Loucy (cell line): ENCODE measurements around the gene RAET1E.

ENCODE experiments used
- H2AFZ ChIP-seq: fragments of 200-600 bp; sonication (generic); 2 replicates; pipeline ENCODE4 v1.6.0; 2016; ENCODE audit warnings: antibody characterized with exemption, mild to moderate bottlenecking, low read length, moderate library complexity
- H3F3A ChIP-seq: fragments of 200-600 bp; 2 replicates; pipeline ENCODE4 v1.6.0; 2016; ENCODE audit warnings: antibody characterized with exemption, low read depth, mild to moderate bottlenecking
- H3K27me3 ChIP-seq: fragments of 200-600 bp; sonication (generic); 2 replicates; pipeline ENCODE4 v1.6.1; 2014; ENCODE audit warnings: low read length, mild to moderate bottlenecking; ENCODE audit not compliant: insufficient read depth, poor library complexity, severe bottlenecking
- H3K36me3 ChIP-seq: fragments of 200-600 bp; sonication (generic); 2 replicates; pipeline ENCODE4 v1.6.1; 2016; ENCODE audit warnings: low read length; ENCODE audit not compliant: insufficient read depth
- H3K4me1 ChIP-seq: fragments of 200-600 bp; sonication (generic); 2 replicates; pipeline ENCODE4 v1.5.1; 2014; ENCODE audit warnings: low read length, mild to moderate bottlenecking; ENCODE audit not compliant: insufficient read depth, poor library complexity, severe bottlenecking
- H3K4me2 ChIP-seq: fragments of 200-600 bp; sonication (generic); 2 replicates; pipeline ENCODE4 v1.6.0; 2014; ENCODE audit warnings: antibody characterized with exemption, low read length, low read depth, mild to moderate bottlenecking; ENCODE audit not compliant: poor library complexity, severe bottlenecking
- H3K4me3 ChIP-seq: fragments of 200-600 bp; sonication (generic); 2 replicates; pipeline ENCODE4 v1.5.1; 2014; ENCODE audit warnings: low read length, mild to moderate bottlenecking, mixed read lengths; ENCODE audit not compliant: poor library complexity, severe bottlenecking
- H3K79me2 ChIP-seq: fragments of 200-600 bp; sonication (generic); 2 replicates; pipeline ENCODE4 v1.6.1; 2014; ENCODE audit warnings: low read length; ENCODE audit not compliant: insufficient read depth
- H3K9ac ChIP-seq: fragments of 200-600 bp; sonication (generic); 2 replicates; pipeline ENCODE4 v1.6.0; 2014; ENCODE audit warnings: mild to moderate bottlenecking, low read depth, low read length, moderate library complexity; ENCODE audit not compliant: poor library complexity, severe bottlenecking
- H3K9me2 ChIP-seq: fragments of 200-600 bp; sonication (generic); replicated peaks from 2 replicates; pipeline ENCODE4 v1.6.1; 2016; ENCODE audit warnings: low read depth, low read length, mixed read lengths
- H3K9me3 ChIP-seq: fragments of 200-600 bp; sonication (generic); 2 replicates; pipeline ENCODE4 v1.6.1; 2014; ENCODE audit warnings: mild to moderate bottlenecking, antibody characterized with exemption, low read length, low read depth; ENCODE audit not compliant: insufficient read depth
- H4K20me1 ChIP-seq: fragments of 200-600 bp; sonication (generic); 2 replicates; pipeline ENCODE4 v1.6.0; 2014; ENCODE audit warnings: antibody characterized with exemption, low read length, mild to moderate bottlenecking; ENCODE audit not compliant: insufficient read depth, poor library complexity, severe bottlenecking
- EZH2phosphoT487 ChIP-seq: fragments of 200-600 bp; IDR thresholded peaks from 2 replicates; pipeline ENCODE4 v1.6.1; 2018; ENCODE audit warnings: antibody characterized with exemption, mild to moderate bottlenecking, moderate library complexity, borderline replicate concordance
- TF ChIP-seq, protein P1 (sequence below): fragments of 200-600 bp; sonication (generic); conservative IDR thresholded peaks from 2 replicates; pipeline ENCODE4 v1.5.1; 2014; ENCODE audit warnings: mild to moderate bottlenecking, antibody characterized with exemption, low read length

The RAET1E gene

DNA sequence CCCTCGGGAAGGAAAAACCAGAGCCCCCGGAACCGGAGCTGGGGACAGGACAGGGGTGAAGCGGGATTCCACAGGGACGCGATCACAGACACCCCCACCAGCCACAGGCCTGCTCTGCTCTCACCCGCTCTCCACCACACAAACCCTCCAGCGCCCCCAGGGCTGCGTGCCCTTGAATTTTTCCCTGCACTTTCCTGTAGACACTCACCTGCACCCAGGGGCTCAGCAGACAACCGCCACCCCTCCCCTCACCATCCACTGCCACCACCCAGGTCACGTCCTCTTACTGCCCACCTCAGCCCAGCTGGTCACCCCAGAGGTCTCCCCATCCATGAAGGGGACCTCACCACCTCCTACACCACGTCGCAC is 44.5 kb upstream of the RAET1E start:
- Histone ChIP-seq H3F3A (no peaks in the 10 kb centered on the region), H3K9me2 (no peaks in the 10 kb centered on the region), H4K20me1 (no peaks in the 10 kb centered on the region), H3K4me2 (peak overlapping the region; percentile 80), H2AFZ (peak overlapping the region; percentile 89), H3K36me3 (no peaks in the 10 kb centered on the region), H3K4me3 (peak overlapping the region; percentile 91), H3K79me2 (peaks cover 7% of the 10 kb centered on the region; the same call in 1 of the 2 replicates), H3K27me3 (no peaks in the 10 kb centered on the region), H3K9me3 (no peaks in the 10 kb centered on the region), H3K9ac (peak overlapping the region; percentile 80), H3K4me1 (peaks cover 4% of the 10 kb centered on the region)
- TF ChIP-seq EZH2phosphoT487, result no peak
- TF ChIP-seq, protein P1, sequence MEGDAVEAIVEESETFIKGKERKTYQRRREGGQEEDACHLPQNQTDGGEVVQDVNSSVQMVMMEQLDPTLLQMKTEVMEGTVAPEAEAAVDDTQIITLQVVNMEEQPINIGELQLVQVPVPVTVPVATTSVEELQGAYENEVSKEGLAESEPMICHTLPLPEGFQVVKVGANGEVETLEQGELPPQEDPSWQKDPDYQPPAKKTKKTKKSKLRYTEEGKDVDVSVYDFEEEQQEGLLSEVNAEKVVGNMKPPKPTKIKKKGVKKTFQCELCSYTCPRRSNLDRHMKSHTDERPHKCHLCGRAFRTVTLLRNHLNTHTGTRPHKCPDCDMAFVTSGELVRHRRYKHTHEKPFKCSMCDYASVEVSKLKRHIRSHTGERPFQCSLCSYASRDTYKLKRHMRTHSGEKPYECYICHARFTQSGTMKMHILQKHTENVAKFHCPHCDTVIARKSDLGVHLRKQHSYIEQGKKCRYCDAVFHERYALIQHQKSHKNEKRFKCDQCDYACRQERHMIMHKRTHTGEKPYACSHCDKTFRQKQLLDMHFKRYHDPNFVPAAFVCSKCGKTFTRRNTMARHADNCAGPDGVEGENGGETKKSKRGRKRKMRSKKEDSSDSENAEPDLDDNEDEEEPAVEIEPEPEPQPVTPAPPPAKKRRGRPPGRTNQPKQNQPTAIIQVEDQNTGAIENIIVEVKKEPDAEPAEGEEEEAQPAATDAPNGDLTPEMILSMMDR, result no peak

DNA sequence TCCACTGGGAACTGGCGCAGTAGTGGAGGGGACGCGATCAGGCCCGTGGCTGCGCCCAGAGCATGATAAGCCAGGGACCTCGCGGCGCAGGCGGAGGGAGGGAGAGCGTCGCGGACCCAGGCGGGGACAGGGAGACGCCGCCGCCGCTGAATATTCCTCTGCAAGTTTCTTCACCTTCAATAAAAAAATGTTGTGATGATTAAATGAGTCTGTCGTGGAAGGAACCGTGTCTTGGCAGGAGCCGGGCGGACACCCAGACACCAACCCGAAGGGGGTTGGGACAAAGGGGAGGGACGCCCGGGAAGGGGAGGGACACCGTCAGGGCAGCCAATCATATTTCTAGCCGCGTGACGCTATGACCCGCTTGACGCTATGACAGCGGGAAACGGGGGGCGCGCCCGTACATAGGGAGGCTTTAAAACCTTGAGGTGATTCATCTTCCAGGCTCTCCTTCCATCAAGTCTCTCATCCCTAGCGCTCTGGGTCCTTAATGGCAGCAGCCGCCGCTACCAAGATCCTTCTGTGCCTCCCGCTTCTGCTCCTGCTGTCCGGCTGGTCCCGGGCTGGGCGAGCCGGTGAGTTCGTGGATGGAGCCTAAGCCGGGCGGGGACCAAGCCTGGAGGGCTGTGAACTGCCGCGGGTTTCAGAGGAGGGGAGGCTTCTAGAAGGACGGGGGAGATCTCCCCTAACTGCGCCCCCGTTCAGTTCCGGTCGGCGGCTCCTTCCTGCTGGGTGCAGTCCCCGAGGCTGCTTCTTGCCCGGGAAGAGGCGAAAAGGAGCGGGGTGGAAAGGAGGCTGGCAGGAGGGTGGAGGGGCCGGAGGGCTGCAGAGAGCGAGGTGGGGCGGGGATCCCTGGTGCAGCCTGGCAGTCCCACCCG is 43.9 kb upstream of the RAET1E start, which contains the start of gene ULBP2:
ULBP2 (plus strand) TSS at position 432 of the 878 bp plus-strand sequence; CDS start at position 491, 59 bp downstream.
- H3K36me3 ChIP-seq, result no peaks in the 10 kb centered on the region
- H3K9ac ChIP-seq, result peak within 1 kb of the TSS; percentile 80
- peaks cover 4% of the 10 kb centered on the region for H3K4me1 ChIP-seq
- H3K79me2 ChIP-seq, result peaks cover 7% of the 10 kb centered on the region; the same call in 1 of the 2 replicates
- H4K20me1 ChIP-seq, result no peaks in the 10 kb centered on the region
- TF ChIP-seq, protein P1, result no peak
- no peak for TF ChIP-seq EZH2phosphoT487
- peak within 1 kb of the TSS; percentile 91 for H3K4me3 ChIP-seq
- H3F3A ChIP-seq, result no peaks in the 10 kb centered on the region
- H2AFZ ChIP-seq, result peak within 1 kb of the TSS; percentile 89
- no peaks in the 10 kb centered on the region for H3K9me2 ChIP-seq
- H3K4me2 ChIP-seq, result peak within 1 kb of the TSS; percentile 80
- H3K9me3 ChIP-seq, result no peaks in the 10 kb centered on the region
- H3K27me3 ChIP-seq, result no peaks in the 10 kb centered on the region

DNA sequence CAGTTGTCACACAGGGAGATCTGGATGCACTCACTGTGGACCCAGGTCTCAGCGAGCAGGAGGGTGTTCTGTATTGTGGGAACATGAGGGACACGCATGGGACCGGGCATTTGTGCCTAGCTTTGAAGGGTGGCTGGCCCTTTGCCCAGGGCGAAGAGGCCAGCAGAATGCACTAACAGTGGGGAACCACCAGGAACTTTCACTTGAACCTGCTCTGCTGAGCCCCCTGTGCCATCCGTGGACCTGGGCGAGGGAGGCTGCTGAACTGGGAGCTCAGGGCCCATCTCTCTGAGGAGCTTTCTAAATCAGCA is 42.7 kb upstream of the RAET1E start:
- H3K27me3 ChIP-seq, result no peaks in the 10 kb centered on the region
- H3K4me1 ChIP-seq, result peaks cover 4% of the 10 kb centered on the region
- no peaks in the 10 kb centered on the region for H3K36me3 ChIP-seq
- H3K9ac ChIP-seq, result no peak overlapping the region
- H4K20me1 ChIP-seq, result no peaks in the 10 kb centered on the region
- H3F3A ChIP-seq, result no peaks in the 10 kb centered on the region
- TF ChIP-seq, protein P1, result no peak
- TF ChIP-seq EZH2phosphoT487, result no peak
- no peaks in the 10 kb centered on the region for H3K9me2 ChIP-seq
- H3K4me2 ChIP-seq, result no peak overlapping the region
- no peaks in the 10 kb centered on the region for H3K9me3 ChIP-seq
- H3K4me3 ChIP-seq, result no peak overlapping the region
- peaks cover 7% of the 10 kb centered on the region; the same call in 1 of the 2 replicates for H3K79me2 ChIP-seq
- H2AFZ ChIP-seq, result no peak overlapping the region
